Endodermal cell (in vitro differentiated cells): ENCODE data around the gene OGFOD2. TPM values are rescaled to one million over a fixed set of nuclear protein-coding genes. Genes with fewer than 3 reads are reported as not detected.

ENCODE experiments used
- DNase-seq: peaks from one replicate; pipeline ENCODE4 v3.0.0-alpha.2; 2017
- H3K27ac ChIP-seq: 2 replicates; pipeline ENCODE4 v1.5.1; 2013; ENCODE audit warnings: mild to moderate bottlenecking, low read depth, low read length, moderate library complexity
- H3K27me3 ChIP-seq: 2 replicates; pipeline ENCODE4 v1.6.1; 2013; ENCODE audit warnings: mild to moderate bottlenecking, low read length, moderate library complexity; ENCODE audit not compliant: insufficient read depth, control insufficient read depth, poor library complexity, severe bottlenecking
- H3K36me3 ChIP-seq: 2 replicates; pipeline ENCODE4 v1.7.0; 2013; ENCODE audit warnings: mild to moderate bottlenecking, low read length, moderate library complexity; ENCODE audit not compliant: control insufficient read depth, insufficient read depth
- H3K4me1 ChIP-seq: one replicate; pipeline ENCODE4 v1.7.0; 2013; ENCODE audit warnings: low read length; ENCODE audit not compliant: control insufficient read depth, insufficient read depth
- H3K4me3 ChIP-seq: 2 replicates; pipeline ENCODE4 v1.5.1; 2013; ENCODE audit warnings: mild to moderate bottlenecking, low read length, moderate library complexity
- H3K9ac ChIP-seq: 2 replicates; pipeline ENCODE4 v1.6.1; 2013; ENCODE audit warnings: mild to moderate bottlenecking, low read length, moderate library complexity; ENCODE audit not compliant: poor library complexity, severe bottlenecking; ENCODE audit errors: extremely low read depth
- H3K9me3 ChIP-seq: 2 replicates; pipeline ENCODE4 v1.6.1; 2013; ENCODE audit warnings: mild to moderate bottlenecking, low read length, moderate library complexity; ENCODE audit not compliant: control insufficient read depth
- H3K27ac Mint-ChIP-seq: 2 replicates; pipeline ENCODE4 v1.8.0; 2020; ENCODE audit warnings: mixed read lengths
- H3K27me3 Mint-ChIP-seq: 2 replicates; pipeline ENCODE4 v1.8.0; 2021; ENCODE audit warnings: mild to moderate bottlenecking, mixed read lengths; ENCODE audit not compliant: insufficient read depth
- H3K36me3 Mint-ChIP-seq: 2 replicates; pipeline ENCODE4 v1.8.0; 2020; ENCODE audit warnings: low read depth, mixed read lengths
- H3K4me1 Mint-ChIP-seq: 2 replicates; pipeline ENCODE4 v1.8.0; 2020; ENCODE audit warnings: mixed read lengths
- H3K4me3 Mint-ChIP-seq: 2 replicates; pipeline ENCODE4 v1.8.0; 2020; ENCODE audit warnings: mild to moderate bottlenecking, moderate library complexity, mixed read lengths
- H3K9me3 Mint-ChIP-seq: 2 replicates; pipeline ENCODE4 v1.8.0; 2020; ENCODE audit warnings: mild to moderate bottlenecking, mixed read lengths
- WGBS, 2 experiments: methylation state at CpG; one replicate each; pipeline versions ENCODE4 v1.1.5 to v1.1.7; 2013; ENCODE audit warnings: missing lambda C conversion rate in 2 of 2, mixed read lengths in 1 of 2; ENCODE audit not compliant: insufficient coverage in 1 of 2, insufficient read length in 1 of 2; 5-methylcytosine and 5-hydroxymethylcytosine counted together
- total RNA-seq, 2 donors: library from RNA; stranded (reverse); fragmentation: NEBNext Ultra II Directional in 1 of 2; extraction: Animal tissue kit (Norgen Biotek cat#: 25700) in 1 of 2; gene quantifications; 2 replicates in 1 of 2; 3 replicates in 1 of 2; pipeline ENCODE4 v1.2.1, GENCODE V29; 2021
- TF ChIP-seq, protein P1 (sequence below): fragments of 200-600 bp; sonication (generic); conservative IDR thresholded peaks from 2 replicates; pipeline ENCODE4 v1.5.0; 2021; ENCODE audit warnings: antibody characterized with exemption, mild to moderate bottlenecking

The OGFOD2 gene
- total RNA-seq, 2 donors from 2014 or later: 17.5 to 19.9 TPM

DNA sequence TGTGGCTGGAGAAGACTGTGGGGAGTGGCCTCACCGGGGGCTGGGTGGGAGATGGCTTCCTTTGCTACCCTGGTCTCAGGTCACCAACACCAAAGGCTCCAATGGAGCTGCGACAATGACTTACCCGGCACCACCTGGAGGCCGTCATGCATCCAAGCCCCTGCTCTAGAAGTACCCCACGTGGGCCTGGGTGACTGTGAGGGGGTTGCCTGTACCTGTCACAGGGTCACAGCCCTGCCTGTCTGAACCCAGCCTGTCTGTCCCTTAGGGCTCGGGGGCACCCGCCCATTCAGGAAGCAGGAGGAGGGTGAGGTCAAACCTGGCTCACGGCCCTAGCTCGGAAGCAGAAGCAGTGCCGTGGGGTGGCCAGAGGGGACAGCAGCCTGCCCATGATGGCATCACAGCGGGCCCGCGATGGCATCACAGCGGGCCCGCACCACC lies 27.7 kb upstream of the OGFOD2 start:
- no peaks in the 10 kb centered on the region for H3K36me3 Mint-ChIP-seq
- H3K4me1 Mint-ChIP-seq: no peaks in the 10 kb centered on the region
- H3K27me3 ChIP-seq: no peaks in the 10 kb centered on the region
- no peak overlapping the region for H3K27ac ChIP-seq
- TF ChIP-seq, protein P1, sequence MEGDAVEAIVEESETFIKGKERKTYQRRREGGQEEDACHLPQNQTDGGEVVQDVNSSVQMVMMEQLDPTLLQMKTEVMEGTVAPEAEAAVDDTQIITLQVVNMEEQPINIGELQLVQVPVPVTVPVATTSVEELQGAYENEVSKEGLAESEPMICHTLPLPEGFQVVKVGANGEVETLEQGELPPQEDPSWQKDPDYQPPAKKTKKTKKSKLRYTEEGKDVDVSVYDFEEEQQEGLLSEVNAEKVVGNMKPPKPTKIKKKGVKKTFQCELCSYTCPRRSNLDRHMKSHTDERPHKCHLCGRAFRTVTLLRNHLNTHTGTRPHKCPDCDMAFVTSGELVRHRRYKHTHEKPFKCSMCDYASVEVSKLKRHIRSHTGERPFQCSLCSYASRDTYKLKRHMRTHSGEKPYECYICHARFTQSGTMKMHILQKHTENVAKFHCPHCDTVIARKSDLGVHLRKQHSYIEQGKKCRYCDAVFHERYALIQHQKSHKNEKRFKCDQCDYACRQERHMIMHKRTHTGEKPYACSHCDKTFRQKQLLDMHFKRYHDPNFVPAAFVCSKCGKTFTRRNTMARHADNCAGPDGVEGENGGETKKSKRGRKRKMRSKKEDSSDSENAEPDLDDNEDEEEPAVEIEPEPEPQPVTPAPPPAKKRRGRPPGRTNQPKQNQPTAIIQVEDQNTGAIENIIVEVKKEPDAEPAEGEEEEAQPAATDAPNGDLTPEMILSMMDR: no peak
- H3K4me3 Mint-ChIP-seq: no peak overlapping the region
- WGBS, 2 experiments: 85 to 86% methylated on average over 6 to 15 of the region's 15 CpGs
- H3K27ac Mint-ChIP-seq: no peak overlapping the region
- no peak overlapping the region for H3K9ac ChIP-seq
- no peaks in the 10 kb centered on the region for H3K9me3 ChIP-seq
- no peaks in the 10 kb centered on the region for H3K9me3 Mint-ChIP-seq
- no peaks in the 10 kb centered on the region for H3K4me1 ChIP-seq
- no peaks in the 10 kb centered on the region for H3K27me3 Mint-ChIP-seq
- no peak for DNase-seq
- no peaks in the 10 kb centered on the region for H3K36me3 ChIP-seq
- H3K4me3 ChIP-seq: no peak overlapping the region

DNA sequence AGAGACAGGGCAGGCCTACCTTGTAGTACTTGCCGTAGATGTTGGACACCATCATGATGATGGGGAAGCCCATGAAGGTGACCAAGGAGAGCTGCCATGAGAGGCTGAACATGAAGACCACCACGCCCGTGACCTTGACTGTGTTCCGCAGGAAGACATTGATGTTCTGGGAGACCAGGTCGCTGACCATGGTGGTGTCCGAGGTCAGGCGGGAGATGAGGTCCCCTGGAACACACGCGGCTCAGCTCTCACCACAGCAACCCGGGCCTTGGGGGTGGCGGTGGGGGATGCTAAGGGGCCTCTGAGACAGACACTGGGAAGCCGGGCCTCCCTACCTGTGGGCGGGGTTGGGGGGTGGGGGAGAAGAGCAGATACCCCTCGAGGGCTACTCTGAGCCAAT lies 26.4 kb upstream of the OGFOD2 start:
- WGBS, 2 experiments: 87 to 95% methylated on average over 4 to 14 of the region's 14 CpGs
- H3K9me3 ChIP-seq: no peaks in the 10 kb centered on the region
- no peak overlapping the region for H3K27ac ChIP-seq
- Mint-ChIP-seq H3K36me3 (no peaks in the 10 kb centered on the region), H3K9me3 (no peaks in the 10 kb centered on the region), H3K4me3 (no peak overlapping the region), H3K4me1 (no peaks in the 10 kb centered on the region), H3K27me3 (no peaks in the 10 kb centered on the region), H3K27ac (no peak overlapping the region)
- TF ChIP-seq, protein P1: no peak
- no peaks in the 10 kb centered on the region for H3K27me3 ChIP-seq
- H3K36me3 ChIP-seq: no peaks in the 10 kb centered on the region
- DNase-seq: no peak
- H3K4me1 ChIP-seq: no peaks in the 10 kb centered on the region
- H3K9ac ChIP-seq: no peak overlapping the region
- H3K4me3 ChIP-seq: no peak overlapping the region

DNA sequence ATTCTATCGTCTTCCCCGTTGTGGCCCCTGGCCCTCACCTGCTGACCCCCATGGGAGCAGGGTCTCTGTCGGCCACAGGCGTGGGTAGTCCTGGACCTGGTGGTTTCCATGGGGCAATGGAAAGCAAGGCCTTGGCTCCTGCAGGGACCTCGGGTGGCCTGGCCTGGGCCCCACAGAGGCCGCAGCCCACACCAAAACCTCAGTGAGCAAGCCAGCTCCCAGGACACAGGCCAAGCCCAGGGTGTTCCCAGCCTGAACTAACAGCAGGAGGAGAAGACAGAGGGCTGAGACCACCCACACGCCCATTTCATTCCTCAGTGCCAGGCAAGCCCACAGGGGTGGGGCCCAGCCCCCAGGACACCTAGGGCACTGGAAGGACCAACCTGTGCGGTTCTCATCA lies 25.6 kb upstream of the OGFOD2 start:
- Histone ChIP-seq H3K4me1 (no peaks in the 10 kb centered on the region), H3K4me3 (no peak overlapping the region), H3K36me3 (no peaks in the 10 kb centered on the region), H3K9ac (no peak overlapping the region), H3K27ac (no peak overlapping the region), H3K9me3 (no peaks in the 10 kb centered on the region), H3K27me3 (no peaks in the 10 kb centered on the region)
- Mint-ChIP-seq H3K4me1 (no peaks in the 10 kb centered on the region), H3K27me3 (no peaks in the 10 kb centered on the region), H3K36me3 (no peaks in the 10 kb centered on the region), H3K4me3 (no peak overlapping the region), H3K9me3 (no peaks in the 10 kb centered on the region), H3K27ac (no peak overlapping the region)
- no peak for DNase-seq
- TF ChIP-seq, protein P1: no peak
- 90 to 92% methylated on average over 4 to 8 of the region's 8 CpGs for WGBS, 2 experiments
